ENCODE results near the gene WDR73.

WDR73 gene

DNA sequence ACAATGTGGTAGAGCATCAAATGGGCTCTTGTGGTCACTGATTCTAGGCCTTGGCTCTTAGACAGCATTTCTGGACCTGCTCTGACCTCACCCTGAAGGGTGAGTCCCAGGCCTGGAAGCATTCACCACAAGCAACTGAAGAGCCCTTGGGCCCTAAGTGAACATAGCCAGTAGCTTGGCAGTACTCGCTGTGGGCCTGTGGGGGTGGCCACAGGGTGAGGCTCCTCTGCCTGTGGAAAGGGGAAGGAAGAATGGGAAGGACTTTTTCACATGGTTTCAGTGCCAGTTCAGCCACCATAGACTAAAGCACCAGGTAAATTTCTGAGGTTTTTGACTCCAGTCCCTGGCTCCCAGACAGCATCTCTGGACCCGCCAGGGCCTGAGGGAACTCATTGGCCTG, 58.4 kb downstream of the WDR73 start:
- Histone ChIP-seq H3K79me2 (ENCODE audit: control insufficient read depth, insufficient read depth, low read length, poor library complexity) (no peaks in the 10 kb centered on the region), H3K9ac (ENCODE audit: low read length) (no peak overlapping the region), H3K14ac (ENCODE audit: low read length) (no peak overlapping the region), H2BK5ac (ENCODE audit: low read depth, low read length, poor library complexity) (no peak overlapping the region), H3K27me3 (ENCODE audit: insufficient read depth, low read length) (no peaks in the 10 kb centered on the region), H4K8ac (ENCODE audit: low read depth, low read length) (no peak overlapping the region), H3K36me3 (ENCODE audit: control insufficient read depth in 1 of 2, insufficient read depth in 2 of 2, low read length in 2 of 2) (no peaks in the 10 kb centered on the region), H3K79me1 (ENCODE audit: low read length) (no peaks in the 10 kb centered on the region), H3K27ac (ENCODE audit: low read depth, low read length) (no peak overlapping the region), H2AFZ (ENCODE audit: insufficient read depth, low read length, poor library complexity) (no peak overlapping the region), H3K23ac (ENCODE audit: low read length) (no peak overlapping the region), H3K18ac (ENCODE audit: low read length) (no peak overlapping the region), H3K4ac (ENCODE audit: low read depth, low read length) (no peak overlapping the region), H3K4me3 (ENCODE audit: low read depth, low read length) (no peak overlapping the region), H3K4me2 (ENCODE audit: low read length) (no peak overlapping the region), H3K9me3 (ENCODE audit: insufficient read depth, low read depth, low read length) (peaks cover 2% of the 10 kb centered on the region), H4K12ac (ENCODE audit: low read depth, low read length) (no peak overlapping the region), H3K4me1 (ENCODE audit: control insufficient read depth in 1 of 2, insufficient read depth in 2 of 2, low read length in 2 of 2) (peaks cover 3% of the 10 kb centered on the region in 2 experiments), H2BK12ac (ENCODE audit: low read length) (no peak overlapping the region), H2BK120ac (ENCODE audit: insufficient read depth, low read length, poor library complexity) (no peak overlapping the region), H4K91ac (ENCODE audit: low read depth, low read length) (no peak overlapping the region), H2AK5ac (ENCODE audit: low read length) (no peak overlapping the region)
- no CpG with 5 or more reads among the region's 2 CpGs for WGBS (ENCODE audit: extremely low coverage, insufficient coverage, insufficient read length)
- no peak for DNase-seq

GRCh38 chr15:84594617-84595290, 59.3 kb downstream of the WDR73 start:
- Histone ChIP-seq H3K36me3 (ENCODE audit: control insufficient read depth in 1 of 2, insufficient read depth in 2 of 2, low read length in 2 of 2) (no peaks in the 10 kb centered on the region), H2BK120ac (ENCODE audit: insufficient read depth, low read length, poor library complexity) (no peak overlapping the region), H2BK12ac (ENCODE audit: low read length) (no peak overlapping the region), H3K27ac (ENCODE audit: low read depth, low read length) (no peak overlapping the region), H4K91ac (ENCODE audit: low read depth, low read length) (no peak overlapping the region), H4K12ac (ENCODE audit: low read depth, low read length) (no peak overlapping the region), H2AK5ac (ENCODE audit: low read length) (no peak overlapping the region), H3K14ac (ENCODE audit: low read length) (no peak overlapping the region), H3K79me2 (ENCODE audit: control insufficient read depth, insufficient read depth, low read length, poor library complexity) (no peaks in the 10 kb centered on the region), H2AFZ (ENCODE audit: insufficient read depth, low read length, poor library complexity) (no peak overlapping the region), H3K4ac (ENCODE audit: low read depth, low read length) (no peak overlapping the region), H3K9me3 (ENCODE audit: insufficient read depth, low read depth, low read length) (peaks cover 2% of the 10 kb centered on the region), H3K23ac (ENCODE audit: low read length) (no peak overlapping the region), H2BK5ac (ENCODE audit: low read depth, low read length, poor library complexity) (no peak overlapping the region), H3K79me1 (ENCODE audit: low read length) (no peaks in the 10 kb centered on the region), H3K18ac (ENCODE audit: low read length) (no peak overlapping the region), H3K9ac (ENCODE audit: low read length) (no peak overlapping the region), H4K8ac (ENCODE audit: low read depth, low read length) (no peak overlapping the region), H3K4me1 (ENCODE audit: control insufficient read depth in 1 of 2, insufficient read depth in 2 of 2, low read length in 2 of 2) (no peaks in the 10 kb centered on the region), H3K4me2 (ENCODE audit: low read length) (no peak overlapping the region), H3K27me3 (ENCODE audit: insufficient read depth, low read length) (no peaks in the 10 kb centered on the region), H3K4me3 (ENCODE audit: low read depth, low read length) (no peak overlapping the region)
- WGBS (ENCODE audit: extremely low coverage, insufficient coverage, insufficient read length) = no CpG with 5 or more reads among the region's 3 CpGs
- no peak for DNase-seq

DNA sequence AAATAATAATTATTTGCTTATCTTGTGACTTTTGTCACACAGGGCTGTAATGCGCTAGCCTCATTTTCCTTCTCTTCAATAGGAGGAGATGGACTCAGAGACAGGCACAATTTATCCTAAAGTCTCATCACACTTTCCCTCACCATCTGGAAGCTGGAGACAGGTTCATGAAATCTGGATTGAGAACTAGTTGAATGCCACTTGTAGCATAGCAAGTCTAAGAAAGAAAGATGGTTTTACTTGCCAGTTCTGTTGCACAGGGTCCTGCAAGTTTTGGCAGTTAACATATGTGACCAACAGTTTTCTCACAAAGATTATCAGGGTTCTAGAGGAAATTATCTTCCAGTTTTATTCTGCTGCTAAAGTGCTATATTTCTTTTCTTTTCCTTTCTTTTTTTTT, 62.3 kb downstream of the WDR73 start:
- H3K9me3 ChIP-seq (ENCODE audit: insufficient read depth, low read depth, low read length) = peaks cover 1% of the 10 kb centered on the region
- no peaks in the 10 kb centered on the region for H3K4me1 ChIP-seq (ENCODE audit: control insufficient read depth in 1 of 2, insufficient read depth in 2 of 2, low read length in 2 of 2)
- no CpG with 5 or more reads among the region's 1 CpG for WGBS (ENCODE audit: extremely low coverage, insufficient coverage, insufficient read length)
- no peak overlapping the region for H3K9ac ChIP-seq (ENCODE audit: low read length)
- no peak overlapping the region for H4K12ac ChIP-seq (ENCODE audit: low read depth, low read length)
- H2AK5ac ChIP-seq (ENCODE audit: low read length) = no peak overlapping the region
- H3K36me3 ChIP-seq (ENCODE audit: control insufficient read depth in 1 of 2, insufficient read depth in 2 of 2, low read length in 2 of 2) = no peaks in the 10 kb centered on the region
- no peak overlapping the region for H3K18ac ChIP-seq (ENCODE audit: low read length)
- H4K8ac ChIP-seq (ENCODE audit: low read depth, low read length) = no peak overlapping the region
- no peak overlapping the region for H2BK5ac ChIP-seq (ENCODE audit: low read depth, low read length, poor library complexity)
- no peak overlapping the region for H2AFZ ChIP-seq (ENCODE audit: insufficient read depth, low read length, poor library complexity)
- H3K23ac ChIP-seq (ENCODE audit: low read length) = no peak overlapping the region
- no peak overlapping the region for H2BK12ac ChIP-seq (ENCODE audit: low read length)
- no peak overlapping the region for H3K4me2 ChIP-seq (ENCODE audit: low read length)
- H3K27me3 ChIP-seq (ENCODE audit: insufficient read depth, low read length) = no peaks in the 10 kb centered on the region
- H3K14ac ChIP-seq (ENCODE audit: low read length) = no peak overlapping the region
- H4K91ac ChIP-seq (ENCODE audit: low read depth, low read length) = no peak overlapping the region
- H3K4ac ChIP-seq (ENCODE audit: low read depth, low read length) = no peak overlapping the region
- H2BK120ac ChIP-seq (ENCODE audit: insufficient read depth, low read length, poor library complexity) = no peak overlapping the region
- no peak overlapping the region for H3K27ac ChIP-seq (ENCODE audit: low read depth, low read length)
- H3K79me1 ChIP-seq (ENCODE audit: low read length) = peaks cover 1% of the 10 kb centered on the region
- no peak overlapping the region for H3K4me3 ChIP-seq (ENCODE audit: low read depth, low read length)
- H3K79me2 ChIP-seq (ENCODE audit: control insufficient read depth, insufficient read depth, low read length, poor library complexity) = no peaks in the 10 kb centered on the region
- no peak for DNase-seq

- Histone ChIP-seq H3K79me1 (ENCODE audit: low read length) (peaks cover 1% of the 10 kb centered on the region), H2AFZ (ENCODE audit: insufficient read depth, low read length, poor library complexity) (no peak overlapping the region), H3K9me3 (ENCODE audit: insufficient read depth, low read depth, low read length) (peaks cover 1% of the 10 kb centered on the region), H4K12ac (ENCODE audit: low read depth, low read length) (no peak overlapping the region), H2AK5ac (ENCODE audit: low read length) (no peak overlapping the region), H3K4me2 (ENCODE audit: low read length) (no peak overlapping the region), H3K4me1 (ENCODE audit: control insufficient read depth in 1 of 2, insufficient read depth in 2 of 2, low read length in 2 of 2) (no peaks in the 10 kb centered on the region), H3K14ac (ENCODE audit: low read length) (no peak overlapping the region), H3K27ac (ENCODE audit: low read depth, low read length) (no peak overlapping the region), H3K9ac (ENCODE audit: low read length) (no peak overlapping the region), H4K91ac (ENCODE audit: low read depth, low read length) (no peak overlapping the region), H3K18ac (ENCODE audit: low read length) (no peak overlapping the region), H2BK12ac (ENCODE audit: low read length) (no peak overlapping the region), H4K8ac (ENCODE audit: low read depth, low read length) (no peak overlapping the region), H3K79me2 (ENCODE audit: control insufficient read depth, insufficient read depth, low read length, poor library complexity) (no peaks in the 10 kb centered on the region), H3K4ac (ENCODE audit: low read depth, low read length) (no peak overlapping the region), H2BK5ac (ENCODE audit: low read depth, low read length, poor library complexity) (no peak overlapping the region), H3K23ac (ENCODE audit: low read length) (no peak overlapping the region), H2BK120ac (ENCODE audit: insufficient read depth, low read length, poor library complexity) (no peak overlapping the region), H3K4me3 (ENCODE audit: low read depth, low read length) (no peak overlapping the region), H3K27me3 (ENCODE audit: insufficient read depth, low read length) (no peaks in the 10 kb centered on the region), H3K36me3 (ENCODE audit: control insufficient read depth in 1 of 2, insufficient read depth in 2 of 2, low read length in 2 of 2) (no peaks in the 10 kb centered on the region)
- no peak for DNase-seq
- no CpG with 5 or more reads among the region's 2 CpGs for WGBS (ENCODE audit: extremely low coverage, insufficient coverage, insufficient read length)
Observed at GRCh38 chr15:84590406-84590805, 63.7 kb downstream of the WDR73 start.
